Erythroblast (primary cell): Measurements from ENCODE around the gene OSBPL7.

ENCODE experiments used
- GATA1 ChIP-seq: IDR thresholded peaks from 2 replicates; pipeline ENCODE4 v1.6.1; 2011; ENCODE audit warnings: low read depth, mild to moderate bottlenecking, control low read depth, low read length, moderate library complexity
- POLR2A ChIP-seq: IDR thresholded peaks from 2 replicates; pipeline ENCODE4 v1.6.1; 2011; ENCODE audit warnings: mild to moderate bottlenecking, low read length

DNA sequence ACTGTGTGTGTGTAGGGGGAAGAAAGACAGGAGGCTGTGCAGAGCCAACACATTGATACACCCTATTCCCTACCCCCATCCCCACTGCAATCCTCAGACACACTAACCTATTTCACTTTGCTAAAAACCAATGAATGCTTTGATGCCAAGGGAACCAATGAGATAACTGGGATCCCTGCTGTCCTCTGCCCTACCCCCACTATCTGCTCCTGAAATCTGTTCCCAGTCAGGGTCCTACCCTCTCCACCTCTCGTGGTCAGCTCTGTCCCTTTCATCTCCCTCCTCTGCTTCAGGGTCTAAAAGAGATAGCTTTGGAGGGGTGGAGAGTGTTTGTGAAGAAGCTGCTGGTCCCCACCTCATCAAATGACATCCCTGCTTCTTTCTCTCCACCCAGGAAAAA, 48.5 kb upstream of the OSBPL7 start:
- no peak for TF ChIP-seq POLR2A
- no peak for TF ChIP-seq GATA1
